ENCODE results near the gene KLHDC7A. TPM values are rescaled to one million over a fixed set of nuclear protein-coding genes. Genes with fewer than 3 reads are reported as not detected.

The KLHDC7A gene
- total and polyA plus RNA-seq, 2 of the 4 experiments (the other 2 are of a cell fraction) = not detected

- Histone ChIP-seq H2BK15ac (ENCODE audit: low read depth, low read length) (no peak overlapping the region), H2AFZ (replicated peaks; ENCODE audit: low read length, poor library complexity) (no peak overlapping the region), H3K9me1 (ENCODE audit: insufficient read depth, low read length) (no peaks in the 10 kb centered on the region), H3K56ac (ENCODE audit: extremely low read depth, insufficient read depth, low read length) (no peak overlapping the region), H4K8ac (ENCODE audit: low read depth in 2 of 2, low read length in 2 of 2) (no peak overlapping the region), H3K36me3 (ENCODE audit: control insufficient read depth, insufficient read depth, low read length) (no peaks in the 10 kb centered on the region), H3K4me1 (ENCODE audit: control insufficient read depth, insufficient read depth, low read length) (no peaks in the 10 kb centered on the region), H3K18ac (ENCODE audit: low read depth, low read length) (no peak overlapping the region), H4K5ac (ENCODE audit: low read depth, low read length) (no peak overlapping the region), H3K4me3 (ENCODE audit: insufficient read depth, low read depth, low read length) (no peak overlapping the region), H4K20me1 (ENCODE audit: insufficient read depth, low read length) (no peaks in the 10 kb centered on the region), H2AK9ac (replicated peaks; ENCODE audit: low read depth, low read length, poor library complexity) (no peak overlapping the region), H3K23ac (ENCODE audit: low read depth, low read length) (no peak overlapping the region), H3K4ac (ENCODE audit: low read depth, low read length) (no peak overlapping the region), H3K9me3 (ENCODE audit: control insufficient read depth, insufficient read depth, low read length) (no peaks in the 10 kb centered on the region), H4K91ac (ENCODE audit: insufficient read depth, low read depth, low read length) (no peak overlapping the region), H2AK5ac (ENCODE audit: low read depth, low read length) (no peak overlapping the region), H3K14ac (replicated peaks; ENCODE audit: low read depth, low read length) (no peak overlapping the region), H3K79me1 (ENCODE audit: low read depth in 1 of 2, low read length in 2 of 2) (no peaks in the 10 kb centered on the region), H3K9ac (ENCODE audit: low read depth, low read length) (no peak overlapping the region), H2BK5ac (ENCODE audit: low read depth, low read length, poor library complexity, severe bottlenecking) (no peak overlapping the region), H3K27me3 (ENCODE audit: control insufficient read depth, insufficient read depth, low read length) (no peaks in the 10 kb centered on the region), H3K4me2 (ENCODE audit: low read depth, low read length) (no peak overlapping the region), H3K27ac (ENCODE audit: insufficient read depth, low read length) (no peak overlapping the region), H2BK20ac (ENCODE audit: low read depth, low read length) (no peak overlapping the region), H2BK120ac (ENCODE audit: low read depth, low read length) (no peak overlapping the region)
- dilution Hi-C loops (cut with HindIII; ENCODE audit: low sequenced_read_pairs, unreplicated experiment) = no loop called here
- intact Hi-C loops (cut with micrococcal nuclease) = no loop called here
- TF ChIP-seq USF2 (IDR thresholded peaks at IDR 0.05; ENCODE audit: low read depth, low read length) (no peak), RAD21 (IDR thresholded peaks at IDR 0.05; ENCODE audit: low read length) (no peak), BHLHE40 (IDR thresholded peaks at IDR 0.05; ENCODE audit: low read depth, low read length) (no peak), CTCF (conservative IDR thresholded peaks at IDR 0.05; ENCODE audit: low read depth, low read length) (no peak), SMC3 (IDR thresholded peaks at IDR 0.05; ENCODE audit: low read depth, low read length) (no peak), RCOR1 (IDR thresholded peaks at IDR 0.05; ENCODE audit: insufficient replicate concordance, low read length) (no peak), CHD1 (IDR thresholded peaks at IDR 0.05; ENCODE audit: low read depth, low read length) (no peak), CEBPB (IDR thresholded peaks at IDR 0.05; ENCODE audit: low read depth, low read length) (no peak), FOS (IDR thresholded peaks at IDR 0.05; ENCODE audit: low read depth, low read length) (no peak), RFX5 (IDR thresholded peaks at IDR 0.05; ENCODE audit: low read depth, low read length) (no peak), NFE2L2 (IDR thresholded peaks at IDR 0.05; ENCODE audit: low read depth, low read length) (no peak), MAFK (IDR thresholded peaks at IDR 0.05; ENCODE audit: low read depth, low read length) (no peak), ELK1 (IDR thresholded peaks at IDR 0.05; ENCODE audit: borderline replicate concordance, low read depth, low read length) (no peak), POLR2A (IDR thresholded peaks at IDR 0.05; ENCODE audit: low read depth, low read length) (no peak), MAZ (IDR thresholded peaks at IDR 0.05; ENCODE audit: borderline replicate concordance, low read depth, low read length) (no peak), MXI1 (IDR thresholded peaks at IDR 0.05; ENCODE audit: borderline replicate concordance, low read depth, low read length) (no peak)
- ATAC-seq (ENCODE audit: low read depth) = no peak
- POLR2A ChIA-PET (ENCODE audit: unreplicated experiment) = no interaction called here
- in situ Hi-C loops (cut with MboI; ENCODE audit: low sequenced_read_pairs) = no loop called here
- DNase-seq = no peak
- WGBS, 2 experiments (ENCODE audit: extremely low coverage in 2 of 2, insufficient read length in 1 of 2) = 62% methylated on average over 6 of the region's 8 CpGs; no CpG with 5 or more reads in 1 of the 2 experiments
- no TSS peak for BruUV-seq (replicated peaks)
- CTCF ChIA-PET = no interaction called here
These were observed 51.9 kb downstream of the KLHDC7A start for GRCh38 chr1:18532390-18533170.

Measured in IMR-90 (cell line).